ENCODE data around the gene B4GALNT2. TPM values are rescaled to one million over a fixed set of nuclear protein-coding genes. Genes with fewer than 3 reads are reported as not detected.

B4GALNT2 gene
- total and polyA plus RNA-seq, 2 of the 8 experiments (the other 6 are each of a cell fraction or from before 2014, with no cell fraction given), result not detected

DNA sequence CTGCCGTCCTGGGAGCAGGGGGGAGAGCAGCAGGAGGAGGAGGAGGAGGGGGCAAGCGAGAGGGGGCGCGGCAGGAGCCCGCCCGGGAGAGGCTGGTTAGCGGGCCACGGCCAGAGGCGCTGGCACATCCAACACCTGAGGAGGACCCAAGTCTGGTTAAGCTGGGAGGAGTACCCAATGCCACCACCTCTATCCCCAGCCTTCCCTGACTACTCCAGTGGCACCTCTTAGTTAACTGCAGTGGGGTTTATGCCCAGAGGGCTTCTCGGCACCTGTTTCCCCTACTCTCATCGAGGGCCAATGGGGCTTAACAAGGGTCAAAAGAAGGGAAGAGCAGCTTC is 92.4 kb downstream of the B4GALNT2 start:
- Histone ChIP-seq H3K4me3 (ENCODE audit: extremely low read depth in 1 of 4, insufficient read depth in 2 of 4, low read depth in 3 of 4, low read length in 4 of 4) (peak overlapping the region; percentile 34 to 63 (median 55)), H3K79me1 (ENCODE audit: low read depth, low read length) (no peaks in the 10 kb centered on the region), H3K14ac (ENCODE audit: insufficient read length) (no peak overlapping the region), H2AK5ac (ENCODE audit: low read depth, low read length) (0 out of 2 replicates have a peak overlapping the region, but pooled peaks have one; percentile 75), H2BK12ac (ENCODE audit: low read depth, low read length) (peak overlapping the region; percentile 90; the same call in 1 of the 2 replicates), H2BK120ac (replicated peaks; ENCODE audit: low read depth, low read length) (no peak overlapping the region), H2BK20ac (ENCODE audit: low read length) (0 out of 2 replicates have a peak overlapping the region, but pooled peaks have one; percentile 61), H3K4ac (replicated peaks; ENCODE audit: insufficient read length, low read depth, low read length) (no peak overlapping the region), H3K23ac (ENCODE audit: insufficient read length) (no peak overlapping the region), H3K27me3 (replicated peaks in 1 of 4; ENCODE audit: control insufficient read depth in 3 of 4, extremely low read depth in 1 of 4, insufficient read depth in 3 of 4, low read length in 3 of 4) (peaks cover 22 to 65% (median 52%) of the 10 kb centered on the region in 4 experiments), H3K79me2 (ENCODE audit: control insufficient read depth in 1 of 2, insufficient read depth in 2 of 2, low read length in 2 of 2) (no peaks in the 10 kb centered on the region), H3K36me3 (ENCODE audit: control insufficient read depth in 2 of 4, insufficient read depth in 4 of 4, low read length in 3 of 4) (no peaks in the 10 kb centered on the region), H3K9me3 (ENCODE audit: insufficient read depth in 2 of 2, low read depth in 1 of 2, low read length in 1 of 2) (no peaks in the 10 kb centered on the region), H2BK15ac (ENCODE audit: low read length) (peak overlapping the region; percentile 81; the same call in 1 of the 2 replicates), H3K27ac (ENCODE audit: low read depth, low read length) (no peak overlapping the region), H4K8ac (ENCODE audit: extremely low read depth, insufficient read depth, low read length) (0 out of 2 replicates have a peak overlapping the region, but pooled peaks have one; percentile 87), H2BK5ac (ENCODE audit: low read depth, low read length) (no peak overlapping the region), H3K4me1 (replicated peaks in 1 of 4; ENCODE audit: control insufficient read depth in 3 of 4, insufficient read depth in 4 of 4, low read length in 3 of 4) (peaks cover 0 to 8% (median 6%) of the 10 kb centered on the region in 4 experiments; a peak in 3 of 7 replicates), H3K23me2 (ENCODE audit: low read depth, low read length) (peaks cover 19% of the 10 kb centered on the region; the same call in 1 of the 2 replicates), H4K91ac (replicated peaks; ENCODE audit: insufficient read length, low read length) (peak overlapping the region; percentile 29), H3K18ac (ENCODE audit: extremely low read depth, low read length) (peak overlapping the region; percentile 68; the same call in 1 of the 2 replicates), H4K20me1 (replicated peaks in 1 of 2; ENCODE audit: control insufficient read depth in 1 of 2, insufficient read depth in 2 of 2, low read length in 2 of 2) (peaks cover 0 to 3% of the 10 kb centered on the region in 2 experiments), H4K5ac (ENCODE audit: insufficient read length, low read depth, low read length) (no peak overlapping the region), H2AFZ (ENCODE audit: low read length) (peak overlapping the region; percentile 66; the same call in 1 of the 2 replicates), H3K9ac (replicated peaks in 1 of 4; ENCODE audit: extremely low read depth in 1 of 4, low read depth in 3 of 4, low read length in 3 of 4) (peak overlapping the region in 2 of 4 experiments; percentile 45 to 52; a peak in 1 of 7 replicates), H3K56ac (replicated peaks; ENCODE audit: insufficient read length, low read depth, low read length) (no peak overlapping the region), H3K4me2 (ENCODE audit: insufficient read depth in 1 of 2, low read depth in 2 of 2, low read length in 2 of 2) (peak overlapping the region; percentile 78 to 95)
- CTCF ChIA-PET (ENCODE audit: partially characterized antibody), result interaction anchor here (0.6 to 6.5 kb wide), 13 partner anchors 10 to 332 kb away, joined by 3 to 43 read pairs (median 4); no protein-coding TSS in a partner anchor
- WGBS, 2 experiments (ENCODE audit: extremely low coverage in 1 of 2, insufficient coverage in 1 of 2, insufficient read length in 1 of 2, insufficient replicate concordance in 2 of 2, low coverage in 1 of 2, low lambda C conversion rate in 2 of 2, missing lambda C conversion rate in 1 of 2), result 47% methylated on average over 3 of the region's 11 CpGs; no CpG with 5 or more reads in 1 of the 2 experiments
- FAIRE-seq (no peak), DNase-seq (ENCODE audit: low read depth in 1 of 2, low spot score in 2 of 2) (no peak)
- POLR2A ChIA-PET (ENCODE audit: partially characterized antibody), result interaction anchor here (1.9 to 2.6 kb wide), 2 partner anchors 15 to 32 kb away, joined by 7 to 13 read pairs; no protein-coding TSS in a partner anchor
- no peak for TF ChIP-seq SRF (IDR thresholded peaks at IDR 0.05; ENCODE audit: low read depth, low read length)
- TF ChIP-seq RNF2 (IDR thresholded peaks at IDR 0.05; ENCODE audit: borderline replicate concordance, low read depth, low read length, missing control alignments, poor library complexity, severe bottlenecking), result no peak
- TF ChIP-seq HDAC2 (IDR thresholded peaks at IDR 0.05; ENCODE audit: borderline replicate concordance in 1 of 2, low read depth in 2 of 2, low read length in 2 of 2), result no peak
- TF ChIP-seq, protein P1, sequence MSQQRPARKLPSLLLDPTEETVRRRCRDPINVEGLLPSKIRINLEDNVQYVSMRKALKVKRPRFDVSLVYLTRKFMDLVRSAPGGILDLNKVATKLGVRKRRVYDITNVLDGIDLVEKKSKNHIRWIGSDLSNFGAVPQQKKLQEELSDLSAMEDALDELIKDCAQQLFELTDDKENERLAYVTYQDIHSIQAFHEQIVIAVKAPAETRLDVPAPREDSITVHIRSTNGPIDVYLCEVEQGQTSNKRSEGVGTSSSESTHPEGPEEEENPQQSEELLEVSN (IDR thresholded peaks at IDR 0.05), result no peak
- no peak for TF ChIP-seq EP300 (IDR thresholded peaks at IDR 0.05; ENCODE audit: borderline replicate concordance in 1 of 2, low read depth in 2 of 2, low read length in 2 of 2)
- 0 out of 2 replicates have a peak, but pooled peaks have one; percentile 36 for TF ChIP-seq YY1 (IDR thresholded peaks at IDR 0.05; ENCODE audit: low read depth, low read length)
- TF ChIP-seq, protein P2, sequence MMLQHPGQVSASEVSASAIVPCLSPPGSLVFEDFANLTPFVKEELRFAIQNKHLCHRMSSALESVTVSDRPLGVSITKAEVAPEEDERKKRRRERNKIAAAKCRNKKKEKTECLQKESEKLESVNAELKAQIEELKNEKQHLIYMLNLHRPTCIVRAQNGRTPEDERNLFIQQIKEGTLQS (IDR thresholded peaks at IDR 0.05; ENCODE audit: insufficient read depth, low read depth, low read length), result no peak
- no peak for TF ChIP-seq TAF7 (optimal IDR thresholded peaks at IDR 0.05; ENCODE audit: borderline replicate concordance, low read depth, low read length)
